Common myeloid progenitor, CD34-positive (primary cell): ENCODE measurements around the gene PHACTR4.

ENCODE experiments used
- CTCF ChIA-PET: fragments of 350-600 bp; sonication (Branson Sonifier 250); formaldehyde crosslinking; loops from one replicate; lab custom pipeline; 2021; ENCODE audit warnings: antibody characterized with exemption; lab: Charles Lee
- POLR2A ChIA-PET: fragments of 350-600 bp; sonication (Branson Sonifier 250); formaldehyde crosslinking; loops from one replicate; lab custom pipeline; 2021; ENCODE audit warnings: antibody characterized with exemption; lab: Charles Lee
- DNase-seq, 3 donors: peaks; one replicate each; pipeline versions ENCODE4 v3.0.0 to v3.0.0-alpha.2; 2013
- H3K27ac ChIP-seq, 2 experiments: 1 replicate in 1 of 2; 2 replicates in 1 of 2; pipeline ENCODE4 v1.7.0; 2013; ENCODE audit warnings: inconsistent platforms in 2 of 2, low read length in 2 of 2, mild to moderate bottlenecking in 2 of 2, low read depth in 1 of 2, moderate library complexity in 1 of 2; ENCODE audit not compliant: severe bottlenecking in 2 of 2, insufficient read depth in 1 of 2, poor library complexity in 1 of 2
- H3K27me3 ChIP-seq, 5 experiments: replicated peaks in 2 of 5; 1 replicate in 3 of 5; 2 replicates in 2 of 5; pipeline versions ENCODE4 v1.6.1 to v1.7.0; 2013; ENCODE audit warnings: low read length in 4 of 5, mild to moderate bottlenecking in 2 of 5, moderate library complexity in 2 of 5, inconsistent platforms in 1 of 5; ENCODE audit not compliant: insufficient read depth in 5 of 5, control insufficient read depth in 4 of 5
- H3K36me3 ChIP-seq, 4 experiments: 1 replicate in 2 of 4; 2 replicates in 2 of 4; pipeline versions ENCODE4 v1.6.1 to v1.7.0; 2013; ENCODE audit warnings: low read length in 3 of 4, control low read depth in 1 of 4, mild to moderate bottlenecking in 1 of 4; ENCODE audit not compliant: control insufficient read depth in 4 of 4, insufficient read depth in 4 of 4
- H3K4me1 ChIP-seq, 4 experiments: 1 replicate in 3 of 4; 2 replicates in 1 of 4; pipeline versions ENCODE4 v1.6.1 to v1.7.1; 2013; ENCODE audit warnings: low read length in 3 of 4, mild to moderate bottlenecking in 3 of 4, control low read depth in 1 of 4, inconsistent platforms in 1 of 4, moderate library complexity in 1 of 4; ENCODE audit not compliant: control insufficient read depth in 4 of 4, insufficient read depth in 4 of 4; ENCODE audit errors: control extremely low read depth in 1 of 4
- H3K4me3 ChIP-seq, 7 experiments: 1 replicate in 4 of 7; 2 replicates in 3 of 7; pipeline versions ENCODE4 v1.5.1 to v1.7.0; 2013; ENCODE audit warnings: mild to moderate bottlenecking in 7 of 7, low read length in 6 of 7, moderate library complexity in 6 of 7, inconsistent platforms in 2 of 7, low read depth in 2 of 7, control low read depth in 1 of 7; ENCODE audit not compliant: insufficient read depth in 4 of 7, control insufficient read depth in 1 of 7; ENCODE audit errors: extremely low read depth in 1 of 7
- H3K9me3 ChIP-seq, 5 experiments: 1 replicate in 4 of 5; 2 replicates in 1 of 5; pipeline versions ENCODE4 v1.6.1 to v1.7.1; 2013; ENCODE audit warnings: low read length in 4 of 5, mild to moderate bottlenecking in 2 of 5, inconsistent platforms in 1 of 5, low read depth in 1 of 5, moderate library complexity in 1 of 5; ENCODE audit not compliant: control insufficient read depth in 4 of 5, insufficient read depth in 2 of 5; ENCODE audit errors: control extremely low read depth in 1 of 5
- WGBS: methylation state at CpG from one replicate; pipeline ENCODE4 v1.1.5; 2013; ENCODE audit not compliant: insufficient coverage; 5-methylcytosine and 5-hydroxymethylcytosine counted together

The PHACTR4 gene

DNA sequence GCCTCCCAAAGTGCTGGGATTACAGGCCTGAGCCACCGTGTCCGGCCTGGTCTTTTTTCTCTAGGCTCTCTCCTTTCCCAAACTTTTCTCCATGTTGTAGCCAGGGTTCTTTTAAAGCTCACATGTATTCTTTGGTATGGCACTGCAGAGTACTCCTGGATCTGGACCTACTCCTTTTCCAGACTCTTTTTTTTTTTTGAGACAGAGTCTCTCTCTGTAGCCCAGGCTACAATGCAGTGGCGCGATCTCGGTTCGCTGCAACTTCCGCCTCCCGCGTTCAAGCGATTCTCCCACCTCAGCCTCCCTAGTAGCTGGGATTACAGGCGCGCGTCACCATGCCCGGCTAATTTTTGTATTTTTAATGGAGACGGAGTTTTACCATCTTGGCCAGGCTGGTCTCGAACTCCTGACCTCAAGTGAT is 41.3 kb upstream of the PHACTR4 start:
- ChIA-PET POLR2A (interaction anchor here (0.7 to 1.7 kb wide), 4 partner anchors 13 to 408 kb away, joined by 3 to 10 read pairs (median 6); partner anchors contain the start of genes SESN2 and YTHDF2), CTCF (interaction anchor here (0.7 to 2.9 kb wide), 11 partner anchors 9 to 92 kb away, joined by 3 to 19 read pairs (median 5); partner anchors contain the start of gene ATP5IF1)
- H3K4me1 ChIP-seq, result peaks cover 9 to 45% (median 22%) of the 10 kb centered on the region in 4 experiments
- H3K9me3 ChIP-seq, result no peaks in the 10 kb centered on the region
- peaks cover 7 to 23% (median 14%) of the 10 kb centered on the region in 4 experiments for H3K36me3 ChIP-seq
- H3K4me3 ChIP-seq, result peak overlapping the region; percentile 52 to 94 (median 83)
- 87% methylated on average over 6 of the region's 16 CpGs for WGBS
- H3K27me3 ChIP-seq, result no peaks in the 10 kb centered on the region
- no peak for DNase-seq
- H3K27ac ChIP-seq, result peak overlapping the region; percentile 90 to 96

DNA sequence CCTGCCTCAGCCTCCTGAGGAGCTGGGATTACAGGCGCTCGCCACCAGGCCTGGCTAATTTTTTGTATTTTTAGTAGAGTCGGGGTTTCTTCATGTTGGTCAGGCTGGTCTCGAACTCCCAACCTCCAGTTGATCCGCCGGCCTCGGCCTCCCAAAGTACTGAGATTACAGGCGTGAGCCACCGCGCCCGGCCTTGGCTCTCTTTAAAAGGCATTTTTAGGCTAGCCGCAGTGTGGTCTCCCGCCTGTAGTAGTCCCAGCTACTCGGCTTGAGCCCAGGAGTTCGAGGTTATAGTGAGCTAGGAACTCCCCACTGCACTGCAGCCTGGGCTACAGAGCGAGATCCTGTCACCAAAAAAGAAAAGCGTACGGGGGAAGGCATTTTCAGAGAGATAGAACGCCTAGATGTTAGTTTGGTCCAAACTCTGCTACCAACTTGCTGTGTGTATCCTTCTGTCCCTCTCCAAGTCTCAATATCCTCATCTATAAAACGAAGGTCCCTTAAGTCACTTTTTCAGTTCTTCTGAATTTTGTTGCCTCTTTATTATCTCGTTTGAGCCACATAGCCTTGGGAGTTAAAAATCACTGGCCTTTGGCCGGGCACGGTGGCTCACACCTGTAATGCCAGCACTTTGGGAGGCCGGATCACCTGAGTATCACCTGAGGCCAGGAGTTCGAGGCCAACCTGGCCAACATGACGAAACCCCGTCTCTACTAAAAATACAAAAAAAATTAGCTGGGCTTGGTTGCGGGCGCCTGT is 40.0 kb upstream of the PHACTR4 start:
- H3K27me3 ChIP-seq, result no peaks in the 10 kb centered on the region
- peaks cover 9 to 35% (median 19%) of the 10 kb centered on the region in 4 experiments for H3K4me1 ChIP-seq
- ChIA-PET POLR2A (interaction anchor here (1.0 to 1.7 kb wide), 6 partner anchors 8 to 81 kb away, joined by 3 to 10 read pairs (median 4); partner anchors contain the start of gene SESN2), CTCF (interaction anchor here (0.7 to 2.9 kb wide), 8 partner anchors 8 to 120 kb away, joined by 4 to 19 read pairs (median 6); partner anchors contain the start of gene ATP5IF1)
- peak; percentile 52 to 78 (median 76) for DNase-seq
- peaks cover 10 to 30% (median 22%) of the 10 kb centered on the region in 4 experiments for H3K36me3 ChIP-seq
- H3K9me3 ChIP-seq, result no peaks in the 10 kb centered on the region
- peak overlapping the region; percentile 52 to 94 (median 83) for H3K4me3 ChIP-seq
- 28% methylated on average over 22 of the region's 29 CpGs for WGBS
- H3K27ac ChIP-seq, result peak overlapping the region; percentile 90 to 96

DNA sequence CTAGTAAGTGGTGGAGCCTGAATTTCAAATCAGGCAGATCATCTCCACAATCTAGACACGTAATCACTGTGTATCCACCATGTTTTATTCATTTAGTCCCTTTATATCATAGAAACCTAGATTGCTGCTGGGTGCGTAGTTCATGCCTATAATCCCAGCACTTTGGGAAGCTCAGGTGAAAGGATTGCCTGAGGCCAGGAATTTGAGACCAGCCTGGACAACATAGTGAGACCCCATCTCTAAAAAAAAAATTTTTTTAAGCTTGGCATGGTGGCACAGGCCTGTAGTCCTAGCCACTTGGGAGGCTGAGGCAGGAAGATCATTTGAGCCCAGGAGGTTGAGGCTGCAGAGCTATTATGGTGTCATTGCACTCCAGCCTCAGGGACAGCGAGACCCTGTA is 30.6 kb upstream of the PHACTR4 start:
- H3K36me3 ChIP-seq, result peaks cover 10 to 17% (median 14%) of the 10 kb centered on the region in 4 experiments
- WGBS, result 100% methylated on average over 2 of the region's 3 CpGs
- H3K27me3 ChIP-seq, result no peaks in the 10 kb centered on the region
- H3K4me1 ChIP-seq, result no peaks in the 10 kb centered on the region
- H3K9me3 ChIP-seq, result no peaks in the 10 kb centered on the region
- POLR2A ChIA-PET, result interaction anchor here (0.8 kb wide), 1 partner anchor 9 kb away, joined by 3 read pairs; no protein-coding TSS in a partner anchor
- H3K27ac ChIP-seq, result no peak overlapping the region
- no peak for DNase-seq
- CTCF ChIA-PET, result interaction anchor here (0.7 to 2.0 kb wide), 5 partner anchors 22 to 168 kb away, joined by 3 to 12 read pairs (median 4); no protein-coding TSS in a partner anchor
- H3K4me3 ChIP-seq, result no peak overlapping the region

DNA sequence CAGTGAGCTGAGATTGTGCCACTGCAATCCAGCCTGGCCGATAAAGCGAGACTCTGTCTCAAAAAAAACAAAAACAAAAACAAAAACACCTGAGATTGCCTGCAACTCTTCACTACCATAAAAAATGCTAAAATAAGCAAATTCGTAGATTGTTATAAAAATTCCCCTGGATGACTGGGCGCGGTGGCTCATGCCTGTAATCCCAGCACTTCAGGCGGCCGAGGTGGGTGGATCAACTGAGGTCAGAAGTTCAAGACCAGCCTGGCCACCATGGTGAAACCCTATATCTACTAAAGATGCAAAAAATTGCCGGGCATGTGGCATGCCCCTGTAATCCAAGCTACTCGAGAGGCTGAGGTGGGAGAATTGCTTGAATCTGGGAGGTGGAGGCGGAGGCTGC is 30.0 kb upstream of the PHACTR4 start:
- Histone ChIP-seq H3K9me3 (no peaks in the 10 kb centered on the region), H3K4me1 (no peaks in the 10 kb centered on the region), H3K36me3 (peaks cover 7 to 12% (median 8%) of the 10 kb centered on the region in 4 experiments), H3K27me3 (no peaks in the 10 kb centered on the region), H3K27ac (no peak overlapping the region), H3K4me3 (no peak overlapping the region)
- DNase-seq, result no peak
- CTCF ChIA-PET, result interaction anchor here (0.7 to 2.0 kb wide), 6 partner anchors 21 to 169 kb away, joined by 3 to 12 read pairs (median 4); partner anchors contain the start of gene PHACTR4
- WGBS, result 96% methylated on average over 8 of the region's 10 CpGs
- POLR2A ChIA-PET, result interaction anchor here (0.8 kb wide), 1 partner anchor 10 kb away, joined by 3 read pairs; no protein-coding TSS in a partner anchor

DNA sequence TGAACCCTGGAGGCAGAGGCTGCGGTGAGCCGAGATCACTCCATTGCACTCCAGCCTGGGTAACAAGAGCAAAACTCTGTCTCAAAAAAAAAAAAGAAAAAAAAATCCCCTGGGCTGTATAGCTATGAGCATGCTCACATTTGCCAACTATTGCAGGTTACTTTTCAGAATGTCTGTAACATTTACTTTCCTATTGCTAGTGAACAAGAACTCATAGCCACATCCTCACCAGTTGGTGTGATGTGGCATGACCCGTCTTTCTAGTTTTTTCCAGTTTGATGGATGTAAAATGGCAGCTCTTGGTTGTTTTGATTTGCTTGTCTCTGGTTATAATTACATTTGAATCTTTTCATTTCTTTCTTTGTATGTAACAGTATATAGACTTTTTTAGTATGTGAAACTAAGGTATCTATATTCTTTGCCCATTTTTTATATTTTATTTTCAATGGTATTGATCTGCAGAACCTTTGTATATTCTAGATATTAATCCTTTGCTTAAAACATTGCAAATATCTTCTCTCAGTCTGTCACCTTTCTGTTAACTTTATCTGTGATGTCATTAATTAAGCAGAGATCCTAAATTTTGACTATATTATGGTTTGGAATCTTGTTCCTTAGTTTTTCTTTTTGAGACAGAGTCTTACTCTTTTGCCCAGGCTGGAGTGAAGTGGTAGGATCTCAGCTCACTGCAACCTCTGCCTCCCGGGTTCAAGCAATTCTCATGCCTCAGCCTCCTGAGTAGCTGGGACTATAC is 29.1 kb upstream of the PHACTR4 start:
- CTCF ChIA-PET, result interaction anchor here (0.8 to 1.5 kb wide), 2 partner anchors 29 to 91 kb away, joined by 3 to 5 read pairs; partner anchors contain the start of gene PHACTR4
- POLR2A ChIA-PET, result interaction anchor here (0.6 kb wide), 1 partner anchor 988 kb away, joined by 4 read pairs; no protein-coding TSS in a partner anchor
- no peaks in the 10 kb centered on the region for H3K9me3 ChIP-seq

DNA sequence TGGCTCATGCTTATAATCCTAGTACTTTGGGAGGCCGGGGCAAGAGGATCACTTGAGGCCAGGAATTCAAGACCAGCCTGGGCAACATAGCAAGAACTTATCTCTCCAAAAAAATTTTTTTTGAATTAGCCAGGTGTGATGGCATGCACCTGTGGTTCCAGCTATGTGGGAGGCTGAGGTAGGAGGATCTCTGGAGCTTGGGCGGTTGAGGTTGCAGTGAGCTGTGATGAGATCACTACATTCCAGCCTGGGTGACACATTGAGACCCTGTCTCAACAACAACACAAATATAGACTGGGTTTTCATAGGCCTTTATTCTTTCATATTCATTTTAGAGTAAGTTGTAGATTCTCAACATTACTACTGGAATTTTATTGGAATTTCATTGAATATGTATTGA is 27.9 kb upstream of the PHACTR4 start:
- no peak for DNase-seq
- Histone ChIP-seq H3K36me3 (no peaks in the 10 kb centered on the region), H3K4me1 (no peaks in the 10 kb centered on the region), H3K27ac (no peak overlapping the region), H3K4me3 (no peak overlapping the region), H3K9me3 (no peaks in the 10 kb centered on the region), H3K27me3 (no peaks in the 10 kb centered on the region)
- POLR2A ChIA-PET, result no interaction called here
- 100% methylated on average over 1 of the region's 2 CpGs for WGBS
- CTCF ChIA-PET, result no interaction called here

More for the DNA sequence above, 29.1 kb upstream of the PHACTR4 start:
- H3K36me3 ChIP-seq, result peaks cover 0 to 5% (median 1%) of the 10 kb centered on the region in 4 experiments
- no peak overlapping the region for H3K27ac ChIP-seq
- no peak for DNase-seq
- H3K4me1 ChIP-seq, result no peaks in the 10 kb centered on the region
- H3K4me3 ChIP-seq, result no peak overlapping the region
- no CpG with 5 or more reads among the region's 4 CpGs for WGBS
- no peaks in the 10 kb centered on the region for H3K27me3 ChIP-seq
